Frontal cortex (tissue), 4 donors: Measurements from ENCODE around the gene USP19. TPM values are rescaled to one million over a fixed set of nuclear protein-coding genes. Genes with fewer than 3 reads are reported as not detected.

ENCODE experiments used
- DNase-seq, 2 donors: peaks; one replicate each; pipeline ENCODE4 v3.0.0; 2012; ENCODE audit warnings: low spot score in 2 of 2
- FAIRE-seq: peaks from 2 replicates; lab custom pipeline; 2012; peaks lifted over from hg19 to GRCh38; lab: Jason Lieb, UNC
- small RNA-seq: library from RNA; depleted of rRNA; stranded (forward); fragments of <200 nt; gene quantifications from one replicate; pipeline ENCODE3, GENCODE V24; 2014
- total RNA-seq: library from RNA; depleted of rRNA; stranded (reverse); fragments of >200 nt; gene quantifications from one replicate; pipeline ENCODE4 v1.2.3, GENCODE V29; 2014
- donor health status: control.
- donor health status: control.
- donor health status: control.

The USP19 gene
- total RNA-seq, 1 donor from 2014 or later, result 44.8 TPM

- DNase-seq, result no peak
- FAIRE-seq, result no peak
Observed at GRCh38 chr3:49108346-49108745, 12.3 kb downstream of the USP19 start.

- no peak for FAIRE-seq
- DNase-seq, result peak; percentile 89 to 96
Observed at GRCh38 chr3:49104427-49105291, 16.0 kb downstream of the USP19 start, which contains the start of gene QARS1. Gene QARS1, minus strand, starts transcription at chr3:49104757. Its CDS starts 24 bp downstream, at chr3:49104733.

GRCh38 chr3:49104052-49104426 is 16.6 kb downstream of the USP19 start:
- DNase-seq (no peak), FAIRE-seq (no peak)

GRCh38 chr3:49100046-49100615 is 20.5 kb downstream of the USP19 start:
- DNase-seq (no peak), FAIRE-seq (no peak)

GRCh38 chr3:49098910-49099630 is 21.6 kb downstream of the USP19 start:
- DNase-seq (no peak), FAIRE-seq (no peak)

GRCh38 chr3:49098429-49098828 is 22.2 kb downstream of the USP19 start:
- no peak for FAIRE-seq
- DNase-seq, result no peak

- FAIRE-seq, result no peak
- DNase-seq, result peak; percentile 90 to 91
Observed at GRCh38 chr3:49093853-49094767, 26.5 kb downstream of the USP19 start, which contains the start of gene QRICH1. Gene QRICH1, minus strand, starts transcription at chr3:49094071. Its CDS starts 17,054 bp downstream, at chr3:49077017.

- DNase-seq (peak; percentile 64 to 73), FAIRE-seq (no peak)
Observed at GRCh38 chr3:49092938-49093852, 27.4 kb downstream of the USP19 start.

- DNase-seq (no peak), FAIRE-seq (no peak)
Observed at GRCh38 chr3:49081429-49081828, 39.2 kb downstream of the USP19 start.

- FAIRE-seq (no peak), DNase-seq (no peak)
Observed at GRCh38 chr3:49079270-49079669, 41.4 kb downstream of the USP19 start.

GRCh38 chr3:49076646-49077045 is 44.0 kb downstream of the USP19 start:
- FAIRE-seq, result no peak
- DNase-seq, result no peak

GRCh38 chr3:49076116-49076515 is 44.5 kb downstream of the USP19 start:
- no peak for FAIRE-seq

More at GRCh38 chr3:49076116-49076515, 44.5 kb downstream of the USP19 start:
- no peak for DNase-seq

Small RNAs within 50 kb of the gene (small RNA-seq; reads per million reads assigned to genes)
- gene RN7SL182P, result not detected

Other genes starting within 250 kb of the USP19 start
- gene SLC25A20, start 221.9 kb downstream of the USP19 start, total RNA-seq, result 9.0 TPM
- 59.1 TPM for gene ARIH2, start 202.0 kb downstream of the USP19 start, total RNA-seq
- 53.8 TPM for gene P4HTM, start 130.6 kb downstream of the USP19 start, total RNA-seq
- 111 TPM for gene WDR6, start 113.4 kb downstream of the USP19 start, total RNA-seq
- gene DALRD3, start 102.2 kb downstream of the USP19 start, total RNA-seq, result 51.4 TPM
- gene NDUFAF3, start 98.7 kb downstream of the USP19 start, total RNA-seq, result 31.8 TPM
- 190 TPM for gene IMPDH2, start 91.4 kb downstream of the USP19 start, total RNA-seq
- 148 TPM for gene QRICH1, start 26.8 kb downstream of the USP19 start, total RNA-seq
- 179 TPM for gene QARS1, start 16.1 kb downstream of the USP19 start, total RNA-seq
- 30.2 TPM for gene LAMB2, start 12.2 kb upstream of the USP19 start, total RNA-seq
- 17.9 TPM for gene CCDC71, start 45.5 kb upstream of the USP19 start, total RNA-seq
- gene KLHDC8B, start 50.8 kb upstream of the USP19 start, total RNA-seq, result 16.3 TPM
- 6.5 TPM for gene C3orf62, start 156.4 kb upstream of the USP19 start, total RNA-seq
- 22.0 TPM for gene USP4, start 219.2 kb upstream of the USP19 start, total RNA-seq
- 80.3 TPM for gene GPX1, start 237.5 kb upstream of the USP19 start, total RNA-seq